Loucy (cell line): ENCODE data around the gene ASB11.

Experiments used
- H2AFZ ChIP-seq: fragments of 200-600 bp; sonication (generic); 2 replicates; pipeline ENCODE4 v1.6.0; 2016; ENCODE audit warnings: antibody characterized with exemption, mild to moderate bottlenecking, low read length, moderate library complexity
- H3F3A ChIP-seq: fragments of 200-600 bp; 2 replicates; pipeline ENCODE4 v1.6.0; 2016; ENCODE audit warnings: antibody characterized with exemption, low read depth, mild to moderate bottlenecking
- H3K27me3 ChIP-seq: fragments of 200-600 bp; sonication (generic); 2 replicates; pipeline ENCODE4 v1.6.1; 2014; ENCODE audit warnings: low read length, mild to moderate bottlenecking; ENCODE audit not compliant: insufficient read depth, poor library complexity, severe bottlenecking
- H3K36me3 ChIP-seq: fragments of 200-600 bp; sonication (generic); 2 replicates; pipeline ENCODE4 v1.6.1; 2016; ENCODE audit warnings: low read length; ENCODE audit not compliant: insufficient read depth
- H3K4me1 ChIP-seq: fragments of 200-600 bp; sonication (generic); 2 replicates; pipeline ENCODE4 v1.5.1; 2014; ENCODE audit warnings: low read length, mild to moderate bottlenecking; ENCODE audit not compliant: insufficient read depth, poor library complexity, severe bottlenecking
- H3K4me2 ChIP-seq: fragments of 200-600 bp; sonication (generic); 2 replicates; pipeline ENCODE4 v1.6.0; 2014; ENCODE audit warnings: antibody characterized with exemption, low read length, low read depth, mild to moderate bottlenecking; ENCODE audit not compliant: poor library complexity, severe bottlenecking
- H3K4me3 ChIP-seq: fragments of 200-600 bp; sonication (generic); 2 replicates; pipeline ENCODE4 v1.5.1; 2014; ENCODE audit warnings: low read length, mild to moderate bottlenecking, mixed read lengths; ENCODE audit not compliant: poor library complexity, severe bottlenecking
- H3K79me2 ChIP-seq: fragments of 200-600 bp; sonication (generic); 2 replicates; pipeline ENCODE4 v1.6.1; 2014; ENCODE audit warnings: low read length; ENCODE audit not compliant: insufficient read depth
- H3K9ac ChIP-seq: fragments of 200-600 bp; sonication (generic); 2 replicates; pipeline ENCODE4 v1.6.0; 2014; ENCODE audit warnings: mild to moderate bottlenecking, low read depth, low read length, moderate library complexity; ENCODE audit not compliant: poor library complexity, severe bottlenecking
- H3K9me2 ChIP-seq: fragments of 200-600 bp; sonication (generic); replicated peaks from 2 replicates; pipeline ENCODE4 v1.6.1; 2016; ENCODE audit warnings: low read depth, low read length, mixed read lengths
- H3K9me3 ChIP-seq: fragments of 200-600 bp; sonication (generic); 2 replicates; pipeline ENCODE4 v1.6.1; 2014; ENCODE audit warnings: mild to moderate bottlenecking, antibody characterized with exemption, low read length, low read depth; ENCODE audit not compliant: insufficient read depth
- H4K20me1 ChIP-seq: fragments of 200-600 bp; sonication (generic); 2 replicates; pipeline ENCODE4 v1.6.0; 2014; ENCODE audit warnings: antibody characterized with exemption, low read length, mild to moderate bottlenecking; ENCODE audit not compliant: insufficient read depth, poor library complexity, severe bottlenecking
- EZH2phosphoT487 ChIP-seq: fragments of 200-600 bp; IDR thresholded peaks from 2 replicates; pipeline ENCODE4 v1.6.1; 2018; ENCODE audit warnings: antibody characterized with exemption, mild to moderate bottlenecking, moderate library complexity, borderline replicate concordance
- TF ChIP-seq, protein P1 (sequence below): fragments of 200-600 bp; sonication (generic); conservative IDR thresholded peaks from 2 replicates; pipeline ENCODE4 v1.5.1; 2014; ENCODE audit warnings: mild to moderate bottlenecking, antibody characterized with exemption, low read length

The ASB11 gene

DNA sequence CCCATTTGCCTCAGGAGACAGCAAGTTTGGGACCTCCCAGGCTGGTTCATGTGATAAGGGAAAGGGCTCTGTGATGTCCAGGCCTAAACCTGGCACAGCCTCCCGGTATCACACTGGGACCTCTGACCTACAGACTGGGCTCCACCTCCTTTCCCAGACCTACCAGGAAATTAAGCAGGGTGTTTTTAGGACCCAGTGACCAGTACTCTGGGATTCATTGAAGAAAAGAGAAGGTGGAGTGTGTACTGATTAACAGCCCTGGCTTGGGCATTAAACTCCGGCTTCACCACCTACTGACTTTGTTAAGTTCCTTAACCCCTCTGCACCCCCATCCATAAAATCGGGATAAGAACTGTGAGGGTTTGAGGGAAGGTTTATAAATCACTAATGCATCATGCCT lies 74.1 kb downstream of the ASB11 start:
- H3K79me2 ChIP-seq, result no peaks in the 10 kb centered on the region
- H3K36me3 ChIP-seq, result no peaks in the 10 kb centered on the region
- no peaks in the 10 kb centered on the region for H3K9me2 ChIP-seq
- H3K9me3 ChIP-seq, result no peaks in the 10 kb centered on the region
- H3K4me2 ChIP-seq, result no peak overlapping the region
- no peaks in the 10 kb centered on the region for H3F3A ChIP-seq
- no peak overlapping the region for H3K4me3 ChIP-seq
- no peaks in the 10 kb centered on the region for H3K4me1 ChIP-seq
- TF ChIP-seq, protein P1, sequence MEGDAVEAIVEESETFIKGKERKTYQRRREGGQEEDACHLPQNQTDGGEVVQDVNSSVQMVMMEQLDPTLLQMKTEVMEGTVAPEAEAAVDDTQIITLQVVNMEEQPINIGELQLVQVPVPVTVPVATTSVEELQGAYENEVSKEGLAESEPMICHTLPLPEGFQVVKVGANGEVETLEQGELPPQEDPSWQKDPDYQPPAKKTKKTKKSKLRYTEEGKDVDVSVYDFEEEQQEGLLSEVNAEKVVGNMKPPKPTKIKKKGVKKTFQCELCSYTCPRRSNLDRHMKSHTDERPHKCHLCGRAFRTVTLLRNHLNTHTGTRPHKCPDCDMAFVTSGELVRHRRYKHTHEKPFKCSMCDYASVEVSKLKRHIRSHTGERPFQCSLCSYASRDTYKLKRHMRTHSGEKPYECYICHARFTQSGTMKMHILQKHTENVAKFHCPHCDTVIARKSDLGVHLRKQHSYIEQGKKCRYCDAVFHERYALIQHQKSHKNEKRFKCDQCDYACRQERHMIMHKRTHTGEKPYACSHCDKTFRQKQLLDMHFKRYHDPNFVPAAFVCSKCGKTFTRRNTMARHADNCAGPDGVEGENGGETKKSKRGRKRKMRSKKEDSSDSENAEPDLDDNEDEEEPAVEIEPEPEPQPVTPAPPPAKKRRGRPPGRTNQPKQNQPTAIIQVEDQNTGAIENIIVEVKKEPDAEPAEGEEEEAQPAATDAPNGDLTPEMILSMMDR, result no peak
- no peaks in the 10 kb centered on the region for H4K20me1 ChIP-seq
- no peak overlapping the region for H3K9ac ChIP-seq
- H3K27me3 ChIP-seq, result no peaks in the 10 kb centered on the region
- H2AFZ ChIP-seq, result no peak overlapping the region

DNA sequence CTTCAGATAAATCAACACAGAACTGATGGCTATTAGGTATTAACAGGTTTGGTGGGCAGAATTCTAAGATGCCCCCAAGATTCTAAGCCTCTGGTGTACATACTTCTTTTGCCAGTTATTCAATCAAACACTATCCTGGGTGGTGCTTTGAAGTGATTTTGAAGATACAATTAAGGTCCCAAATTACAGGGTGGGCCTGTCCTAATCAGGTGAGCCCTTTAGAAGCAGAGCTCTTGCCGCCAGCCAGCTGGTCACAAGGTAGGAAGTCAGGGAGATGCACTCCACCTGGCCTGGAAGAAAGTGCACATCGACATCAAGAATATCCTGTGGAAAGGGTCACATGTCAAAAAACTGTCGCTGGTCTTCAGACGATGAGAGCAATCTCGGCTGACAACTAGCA lies 75.0 kb downstream of the ASB11 start:
- Histone ChIP-seq H4K20me1 (no peaks in the 10 kb centered on the region), H3K4me3 (no peak overlapping the region), H3K79me2 (no peaks in the 10 kb centered on the region), H3F3A (no peaks in the 10 kb centered on the region), H3K4me1 (no peaks in the 10 kb centered on the region), H3K9me3 (no peaks in the 10 kb centered on the region), H3K4me2 (no peak overlapping the region), H3K9me2 (no peaks in the 10 kb centered on the region), H3K36me3 (no peaks in the 10 kb centered on the region), H3K9ac (no peak overlapping the region), H2AFZ (no peak overlapping the region), H3K27me3 (no peaks in the 10 kb centered on the region)
- TF ChIP-seq EZH2phosphoT487, result no peak
- TF ChIP-seq, protein P1, result no peak

DNA sequence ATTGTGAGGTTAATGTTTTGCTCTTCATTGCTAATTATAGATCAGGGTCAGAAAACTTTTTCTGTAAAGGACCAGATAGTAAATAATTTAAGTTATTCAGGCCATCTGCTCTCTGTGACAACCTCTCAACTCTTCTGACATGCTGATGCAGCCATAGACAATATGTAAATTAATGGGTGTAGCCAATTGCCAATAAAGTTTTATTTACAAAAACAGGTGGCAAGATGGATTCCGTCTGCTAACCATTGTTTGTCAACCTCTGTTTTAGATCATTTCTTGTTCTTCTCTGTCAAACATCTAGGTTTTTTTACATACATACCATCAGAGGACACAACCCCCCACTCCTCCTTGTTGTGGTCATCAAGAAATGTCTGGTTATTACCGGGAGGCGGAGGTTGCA lies 79.3 kb downstream of the ASB11 start:
- H3K9me3 ChIP-seq, result no peaks in the 10 kb centered on the region
- TF ChIP-seq, protein P1, result no peak
- no peak for TF ChIP-seq EZH2phosphoT487
- no peaks in the 10 kb centered on the region for H3K27me3 ChIP-seq
- no peak overlapping the region for H3K9ac ChIP-seq
- H3K79me2 ChIP-seq, result no peaks in the 10 kb centered on the region
- no peak overlapping the region for H3K4me2 ChIP-seq
- H3K4me3 ChIP-seq, result no peak overlapping the region
- no peaks in the 10 kb centered on the region for H3K4me1 ChIP-seq
- H3K36me3 ChIP-seq, result no peaks in the 10 kb centered on the region
- H3F3A ChIP-seq, result no peaks in the 10 kb centered on the region
- H2AFZ ChIP-seq, result no peak overlapping the region
- H4K20me1 ChIP-seq, result no peaks in the 10 kb centered on the region
- no peaks in the 10 kb centered on the region for H3K9me2 ChIP-seq
